ENCODE data around the gene HBEGF.

DNA sequence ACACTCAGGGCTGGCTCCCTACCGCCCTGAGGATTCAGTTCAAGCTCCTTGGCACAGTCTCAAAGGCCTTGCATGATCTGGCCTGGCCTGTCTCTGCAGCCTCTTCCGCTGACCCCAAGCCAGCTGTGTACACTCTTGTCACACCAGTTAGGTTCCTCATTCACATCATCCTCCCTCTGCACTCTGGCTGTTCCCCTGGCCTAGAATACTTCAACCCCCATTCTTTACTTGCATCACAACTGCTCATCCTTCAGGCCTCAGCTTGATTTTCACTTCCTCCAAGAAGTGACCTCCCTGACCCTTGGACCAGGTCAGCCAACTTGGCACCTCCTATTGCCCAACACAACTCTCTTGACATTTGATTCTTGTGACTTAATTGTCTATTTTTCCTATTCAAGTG is 24.6 kb downstream of the HBEGF start:
- TF ChIP-seq CTCF (IDR thresholded peaks at IDR 0.05) = no peak
- no peak for TF ChIP-seq POLR2AphosphoS5 (IDR thresholded peaks at IDR 0.05)
